ENCODE data around the gene IP6K2. TPM values are rescaled to one million over a fixed set of nuclear protein-coding genes. Genes with fewer than 3 reads are reported as not detected.
"Not testable (repeated sequence)": the region's sequence is repeated elsewhere in the genome, so short reads cannot be mapped to it uniquely, and the experiment has no call there.

IP6K2 gene
- total and polyA plus RNA-seq, 8 donors, result 58.6 to 231 (median 210) TPM

GRCh38 chr3:48747015-48747615 lies 30.1 kb upstream of the IP6K2 start:
- TF ChIP-seq CTCF (IDR thresholded peaks at IDR 0.05), result no peak
- no peaks in the 10 kb centered on the region for H3K27me3 ChIP-seq
- H3K4me3 ChIP-seq, result no peak overlapping the region
- intact Hi-C loops (cut with DNase I), result no loop called here
- H3K4me1 ChIP-seq, result peaks cover 0 to 6% of the 10 kb centered on the region in 2 donors
- ATAC-seq (no peak), DNase-seq (no peak)
- H3K27ac ChIP-seq, result no peak overlapping the region
- H3K36me3 ChIP-seq, result peaks cover 0 to 45% of the 10 kb centered on the region in 2 donors
- H3K9me3 ChIP-seq, result no peaks in the 10 kb centered on the region

GRCh38 chr3:48743773-48744172 lies 26.8 kb upstream of the IP6K2 start:
- intact Hi-C loops (cut with DNase I), result no loop called here
- H3K4me1 ChIP-seq, result peaks cover 11 to 25% of the 10 kb centered on the region in 2 donors

GRCh38 chr3:48741226-48741625 lies 24.2 kb upstream of the IP6K2 start:
- DNase-seq; H3K36me3 ChIP-seq; H3K9me3 ChIP-seq; H3K4me3 ChIP-seq; ATAC-seq; H3K27me3 ChIP-seq; intact Hi-C loops (cut with DNase I); H3K27ac ChIP-seq: not testable (repeated sequence)
- peaks cover 14 to 34% of the 10 kb centered on the region in 2 donors for H3K4me1 ChIP-seq

More at GRCh38 chr3:48743773-48744172, 26.8 kb upstream of the IP6K2 start:
- no peak for TF ChIP-seq CTCF (IDR thresholded peaks at IDR 0.05)
- Histone ChIP-seq H3K27me3 (no peaks in the 10 kb centered on the region), H3K36me3 (peaks cover 0 to 16% of the 10 kb centered on the region in 2 donors), H3K27ac (no peak overlapping the region), H3K4me3 (no peak overlapping the region), H3K9me3 (no peaks in the 10 kb centered on the region)
- no peak for ATAC-seq
- DNase-seq, result no peak

DNA sequence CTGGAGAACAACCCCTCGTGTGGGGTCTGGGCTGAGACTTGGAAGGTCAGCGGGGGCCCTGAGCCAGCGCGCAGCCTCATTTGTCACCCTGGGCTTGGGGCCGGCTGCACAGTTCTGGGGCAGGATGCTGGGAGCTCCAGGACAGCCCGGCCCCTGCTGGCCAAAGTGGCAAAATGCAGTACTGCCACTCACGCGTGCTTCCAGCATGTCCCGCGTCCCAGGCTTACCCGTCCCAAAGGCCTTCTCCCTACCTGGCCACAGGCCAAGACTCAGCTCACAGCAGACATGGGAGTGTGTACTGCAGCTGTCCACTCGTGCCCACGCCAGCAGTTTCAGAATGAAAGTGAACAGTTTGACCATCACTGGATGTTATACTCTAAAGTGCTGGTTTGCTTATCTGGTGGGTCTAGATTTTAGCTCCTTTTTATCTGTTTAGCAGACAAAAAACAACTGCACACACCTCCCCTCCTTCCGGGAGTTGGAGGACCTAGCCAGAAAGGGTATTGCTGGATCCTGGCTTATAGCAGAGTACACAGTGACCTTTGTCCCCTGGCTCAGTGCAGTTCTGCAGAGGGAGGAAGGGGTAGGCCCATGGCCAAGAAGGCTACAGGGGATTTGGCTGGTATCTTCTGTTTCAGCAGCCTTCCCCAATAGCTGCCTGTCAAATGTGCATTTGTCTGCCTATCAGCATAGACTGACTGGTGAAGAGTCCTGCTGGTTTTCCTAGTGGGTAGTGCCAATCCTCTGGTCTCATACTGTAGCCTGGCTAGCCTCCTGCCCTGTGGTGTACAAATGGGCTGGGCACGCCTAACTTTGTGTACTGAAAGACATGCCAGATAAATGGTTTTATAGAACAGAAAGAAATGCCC lies 23.2 kb upstream of the IP6K2 start:
- H3K4me3 ChIP-seq, result no peak overlapping the region
- no peaks in the 10 kb centered on the region for H3K36me3 ChIP-seq
- intact Hi-C loops (cut with DNase I), result no loop called here
- no peaks in the 10 kb centered on the region for H3K27me3 ChIP-seq
- DNase-seq (peak; percentile 78 to 93 (median 86)), ATAC-seq (peak; percentile 96)
- no peaks in the 10 kb centered on the region for H3K9me3 ChIP-seq
- TF ChIP-seq CTCF (IDR thresholded peaks at IDR 0.05), result peak; percentile 85 to 90
- peak overlapping the region in 1 of 2 donors; percentile 23 for H3K27ac ChIP-seq
- peaks cover 14 to 34% of the 10 kb centered on the region in 2 donors for H3K4me1 ChIP-seq

DNA sequence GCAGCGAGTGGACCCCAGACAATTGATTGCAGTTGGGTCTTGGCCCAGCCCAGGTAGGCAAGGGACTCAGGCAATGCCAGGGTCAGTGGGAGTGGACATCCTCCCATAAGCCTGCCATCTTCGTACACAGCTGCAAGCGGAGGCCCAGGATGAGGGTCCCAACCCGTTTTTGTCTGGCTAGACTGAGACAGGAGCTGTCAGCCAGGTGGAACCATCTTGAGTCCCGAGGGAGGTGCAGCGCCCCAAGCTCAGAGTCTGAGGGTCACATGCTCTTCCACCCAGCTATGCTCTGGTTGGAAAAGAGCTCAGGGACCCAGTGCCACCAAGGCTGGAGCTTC lies 22.6 kb upstream of the IP6K2 start:
- no peaks in the 10 kb centered on the region for H3K27me3 ChIP-seq
- H3K9me3 ChIP-seq, result no peaks in the 10 kb centered on the region
- peak overlapping the region in 1 of 2 donors; percentile 23 for H3K27ac ChIP-seq
- DNase-seq, result no peak
- H3K36me3 ChIP-seq, result no peaks in the 10 kb centered on the region
- TF ChIP-seq CTCF (IDR thresholded peaks at IDR 0.05), result no peak
- intact Hi-C loops (cut with DNase I), result no loop called here
- ATAC-seq, result no peak
- H3K4me3 ChIP-seq, result no peak overlapping the region
- H3K4me1 ChIP-seq, result peaks cover 14 to 34% of the 10 kb centered on the region in 2 donors
